ENCODE data around the gene SCFD2. TPM values are rescaled to one million over a fixed set of nuclear protein-coding genes. Genes with fewer than 3 reads are reported as not detected.

Gene SCFD2
- total and polyA plus RNA-seq, 10 of the 15 experiments (the other 5 are each of a cell fraction or from before 2014, with no cell fraction given), result 4.8 to 37.6 (median 24.9) TPM

DNA sequence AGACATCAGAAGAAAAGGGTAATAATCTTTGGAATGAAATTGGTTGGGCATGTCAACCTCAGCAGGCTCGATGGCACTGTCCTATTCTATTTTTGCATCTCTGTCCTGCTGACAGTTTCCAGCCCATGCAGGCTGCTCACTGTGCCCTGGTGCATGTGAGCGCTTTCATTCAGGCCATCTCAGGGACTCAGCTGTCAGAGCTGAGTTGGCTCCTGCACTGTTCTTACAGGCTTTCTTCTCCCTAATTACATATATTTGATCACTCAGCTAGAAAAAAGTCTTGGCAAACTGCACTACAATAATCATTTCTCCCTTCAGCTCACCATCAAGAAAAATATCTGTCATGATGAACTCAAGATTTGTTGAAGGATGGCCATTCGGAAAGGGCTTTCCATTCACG lies 419.0 kb downstream of the SCFD2 start:
- Histone ChIP-seq H3K9ac (ENCODE audit: control insufficient read depth, insufficient read depth, low read length) (no peak overlapping the region), H3K79me2 (ENCODE audit: control insufficient read depth, insufficient read depth, low read length) (no peaks in the 10 kb centered on the region), H3K27ac (ENCODE audit: control insufficient read depth, insufficient read depth) (no peak overlapping the region), H2AFZ (ENCODE audit: control insufficient read depth, low read depth, low read length) (no peak overlapping the region), H3K9me3 (replicated peaks; ENCODE audit: control insufficient read depth, insufficient read depth, low read length) (no peaks in the 10 kb centered on the region), H3K27me3 (replicated peaks in 1 of 2; ENCODE audit: control insufficient read depth in 2 of 2, insufficient read depth in 2 of 2, low read length in 1 of 2) (no peaks in the 10 kb centered on the region), H3K36me3 (ENCODE audit: control insufficient read depth in 2 of 2, insufficient read depth in 2 of 2, low read length in 1 of 2) (no peaks in the 10 kb centered on the region), H4K20me1 (ENCODE audit: control insufficient read depth, insufficient read depth) (no peaks in the 10 kb centered on the region), H3K4me2 (ENCODE audit: control insufficient read depth, insufficient read depth) (no peak overlapping the region), H3K4me3 (no peak overlapping the region), H3K4me1 (ENCODE audit: control insufficient read depth, insufficient read depth, low read length) (no peaks in the 10 kb centered on the region)
- in situ Hi-C loops (cut with MboI), result no loop called here
- ChIA-PET RAD21 (ENCODE audit: unreplicated experiment) (no interaction called here), CTCF (interaction anchor here (1.1 kb wide), 1 partner anchor 9 kb away, joined by 3 read pairs; no protein-coding TSS in a partner anchor), SMC1A (ENCODE audit: uncharacterized antibody, unreplicated experiment) (no interaction called here), POLR2A (no interaction called here)
- ATAC-seq (no peak), FAIRE-seq (no peak), DNase-seq (ENCODE audit: low read depth, low spot score) (no peak)
- intact Hi-C loops (cut with micrococcal nuclease; ENCODE audit: unreplicated experiment), result no loop called here
- no peak for TF ChIP-seq SIX5 (IDR thresholded peaks at IDR 0.05; ENCODE audit: low read depth, low read length, severe bottlenecking)
- TF ChIP-seq BCL11A (IDR thresholded peaks at IDR 0.05; ENCODE audit: low read depth, low read length), result no peak
- TF ChIP-seq NFXL1 (IDR thresholded peaks at IDR 0.05; ENCODE audit: borderline replicate concordance), result no peak
- WGBS (ENCODE audit: insufficient coverage, insufficient replicate concordance, low lambda C conversion rate, missing lambda C conversion rate), result 95% methylated on average over 4 of the region's 4 CpGs
- BruUV-seq (replicated peaks), result no TSS peak

- SMC1A ChIA-PET (ENCODE audit: uncharacterized antibody, unreplicated experiment), result interaction anchor here (1.0 kb wide), 1 partner anchor 1066 kb away, joined by 5 read pairs; no protein-coding TSS in a partner anchor
- Histone ChIP-seq H3K9ac (ENCODE audit: control insufficient read depth, insufficient read depth, low read length) (no peak overlapping the region), H4K20me1 (ENCODE audit: control insufficient read depth, insufficient read depth) (no peaks in the 10 kb centered on the region), H3K4me1 (ENCODE audit: control insufficient read depth, insufficient read depth, low read length) (no peaks in the 10 kb centered on the region), H3K4me2 (ENCODE audit: control insufficient read depth, insufficient read depth) (no peak overlapping the region), H3K27me3 (replicated peaks in 1 of 2; ENCODE audit: control insufficient read depth in 2 of 2, insufficient read depth in 2 of 2, low read length in 1 of 2) (no peaks in the 10 kb centered on the region), H3K4me3 (no peak overlapping the region), H3K27ac (ENCODE audit: control insufficient read depth, insufficient read depth) (no peak overlapping the region), H2AFZ (ENCODE audit: control insufficient read depth, low read depth, low read length) (no peak overlapping the region), H3K36me3 (ENCODE audit: control insufficient read depth in 2 of 2, insufficient read depth in 2 of 2, low read length in 1 of 2) (no peaks in the 10 kb centered on the region), H3K79me2 (ENCODE audit: control insufficient read depth, insufficient read depth, low read length) (no peaks in the 10 kb centered on the region), H3K9me3 (replicated peaks; ENCODE audit: control insufficient read depth, insufficient read depth, low read length) (no peaks in the 10 kb centered on the region)
- FAIRE-seq, result no peak
- in situ Hi-C loops (cut with MboI) (no loop called here), intact Hi-C loops (cut with micrococcal nuclease; ENCODE audit: unreplicated experiment) (no loop called here)
- no peak for DNase-seq (ENCODE audit: low read depth, low spot score)
- RAD21 ChIA-PET (ENCODE audit: unreplicated experiment), result no interaction called here
- BruUV-seq (replicated peaks), result no TSS peak
- WGBS (ENCODE audit: insufficient coverage, insufficient replicate concordance, low lambda C conversion rate, missing lambda C conversion rate), result 96% methylated on average over 2 of the region's 2 CpGs
- POLR2A ChIA-PET, result no interaction called here
- ATAC-seq, result no peak
- CTCF ChIA-PET, result interaction anchor here (1.1 kb wide), 1 partner anchor 8 kb away, joined by 3 read pairs; no protein-coding TSS in a partner anchor
- TF ChIP-seq BRCA1 (IDR thresholded peaks at IDR 0.05; ENCODE audit: low read depth, low read length) (no peak), HSF1 (IDR thresholded peaks at IDR 0.05; ENCODE audit: low read depth, low read length) (no peak), STAT3 (IDR thresholded peaks at IDR 0.05; ENCODE audit: low read depth, low read length) (no peak), EZH2 (IDR thresholded peaks at IDR 0.05; ENCODE audit: borderline replicate concordance, control insufficient read depth, low read depth, low read length) (no peak), ZNF592 (IDR thresholded peaks at IDR 0.05) (no peak), SMC3 (IDR thresholded peaks at IDR 0.05; ENCODE audit: borderline replicate concordance, low read length) (no peak)
- TF ChIP-seq, protein P1, sequence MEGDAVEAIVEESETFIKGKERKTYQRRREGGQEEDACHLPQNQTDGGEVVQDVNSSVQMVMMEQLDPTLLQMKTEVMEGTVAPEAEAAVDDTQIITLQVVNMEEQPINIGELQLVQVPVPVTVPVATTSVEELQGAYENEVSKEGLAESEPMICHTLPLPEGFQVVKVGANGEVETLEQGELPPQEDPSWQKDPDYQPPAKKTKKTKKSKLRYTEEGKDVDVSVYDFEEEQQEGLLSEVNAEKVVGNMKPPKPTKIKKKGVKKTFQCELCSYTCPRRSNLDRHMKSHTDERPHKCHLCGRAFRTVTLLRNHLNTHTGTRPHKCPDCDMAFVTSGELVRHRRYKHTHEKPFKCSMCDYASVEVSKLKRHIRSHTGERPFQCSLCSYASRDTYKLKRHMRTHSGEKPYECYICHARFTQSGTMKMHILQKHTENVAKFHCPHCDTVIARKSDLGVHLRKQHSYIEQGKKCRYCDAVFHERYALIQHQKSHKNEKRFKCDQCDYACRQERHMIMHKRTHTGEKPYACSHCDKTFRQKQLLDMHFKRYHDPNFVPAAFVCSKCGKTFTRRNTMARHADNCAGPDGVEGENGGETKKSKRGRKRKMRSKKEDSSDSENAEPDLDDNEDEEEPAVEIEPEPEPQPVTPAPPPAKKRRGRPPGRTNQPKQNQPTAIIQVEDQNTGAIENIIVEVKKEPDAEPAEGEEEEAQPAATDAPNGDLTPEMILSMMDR (IDR thresholded peaks at IDR 0.05 in 2 of 3, conservative IDR thresholded peaks at IDR 0.05 in 1 of 3; ENCODE audit: control insufficient read depth in 2 of 3, extremely low read depth in 1 of 3, insufficient read depth in 1 of 3, low read depth in 3 of 3, low read length in 3 of 3), result no peak
Measured at GRCh38 chr4:52945982-52946381, 419.9 kb downstream of the SCFD2 start.
